GM21786 (cell line): ENCODE measurements around the gene ALG11.
A peak's percentile ranks its signal among the peaks of the same experiment; 100 is the strongest.

Experiments
- ATAC-seq: cut with Tn5 transposase; IDR thresholded peaks from one replicate; pipeline ENCODE4 v1.9.1; 2021; ENCODE audit not compliant: unreplicated experiment

The ALG11 gene

GRCh38 chr13:51997186-51997585, 15.0 kb upstream of the ALG11 start:
- no peak for ATAC-seq

GRCh38 chr13:51997641-51998330, 14.4 kb upstream of the ALG11 start:
- no peak for ATAC-seq

GRCh38 chr13:51998723-51999509, 13.3 kb upstream of the ALG11 start:
- ATAC-seq: no peak

GRCh38 chr13:51999510-51999911, 12.7 kb upstream of the ALG11 start:
- no peak for ATAC-seq

GRCh38 chr13:51999921-52000320, 12.3 kb upstream of the ALG11 start:
- no peak for ATAC-seq

GRCh38 chr13:52001120-52001731, 11.0 kb upstream of the ALG11 start:
- ATAC-seq: peak; percentile 83

GRCh38 chr13:52002361-52002760, 9.8 kb upstream of the ALG11 start:
- ATAC-seq: no peak

- no peak for ATAC-seq
These were observed 8.7 kb upstream of the ALG11 start for GRCh38 chr13:52003541-52003940.

GRCh38 chr13:52004511-52005170, 7.6 kb upstream of the ALG11 start:
- no peak for ATAC-seq

GRCh38 chr13:52005841-52006522, 6.2 kb upstream of the ALG11 start:
- ATAC-seq: no peak

GRCh38 chr13:52006523-52007245, 5.5 kb upstream of the ALG11 start:
- ATAC-seq: no peak

GRCh38 chr13:52009946-52010345, 2.3 kb upstream of the ALG11 start:
- ATAC-seq: no peak

- ATAC-seq: peak; percentile 5
These were observed 1.1 kb upstream of the ALG11 start, which contains the start of gene ATP7B for GRCh38 chr13:52010890-52011631. TSS of gene ATP7B (minus strand) at chr13:52011450. CDS start at chr13:52011337, 113 bp downstream.

- ATAC-seq: no peak
These were observed 276 bp downstream of the ALG11 start for GRCh38 chr13:52012512-52012836.

- no peak for ATAC-seq
These were observed 4.1 kb downstream of the ALG11 start for GRCh38 chr13:52016296-52016695.

- no peak for ATAC-seq
These were observed 8.0 kb downstream of the ALG11 start for GRCh38 chr13:52020191-52020590.

- ATAC-seq: no peak
These were observed 10.2 kb downstream of the ALG11 start for GRCh38 chr13:52022356-52022755.

- ATAC-seq: no peak
These were observed 12.3 kb downstream of the ALG11 start, which contains the start of gene UTP14C for GRCh38 chr13:52024481-52024880. TSS of gene UTP14C (plus strand) at chr13:52024691. CDS start at chr13:52028805, 4,114 bp downstream.

- no peak for ATAC-seq
These were observed 13.5 kb downstream of the ALG11 start for GRCh38 chr13:52025475-52026245.
